B cell (primary cell): ENCODE data around the gene TPO.

Experiments
- CTCF ChIP-seq: fragments of 200-600 bp; IDR thresholded peaks from one replicate; pipeline ENCODE4 v1.8.0; 2022; ENCODE audit warnings: antibody characterized with exemption, mild to moderate bottlenecking
- EZH2 ChIP-seq: IDR thresholded peaks from 2 replicates; pipeline ENCODE4 v1.6.1; 2012; ENCODE audit warnings: borderline replicate concordance, low read depth, mild to moderate bottlenecking, moderate library complexity, low read length; ENCODE audit not compliant: insufficient read depth, poor library complexity, severe bottlenecking

- TF ChIP-seq EZH2 (no peak), CTCF (no peak)
Observed at GRCh38 chr2:1462994-1463393, 49.7 kb downstream of the TPO start.
